ENCODE data around the gene ZNF354C.

The ZNF354C gene

DNA sequence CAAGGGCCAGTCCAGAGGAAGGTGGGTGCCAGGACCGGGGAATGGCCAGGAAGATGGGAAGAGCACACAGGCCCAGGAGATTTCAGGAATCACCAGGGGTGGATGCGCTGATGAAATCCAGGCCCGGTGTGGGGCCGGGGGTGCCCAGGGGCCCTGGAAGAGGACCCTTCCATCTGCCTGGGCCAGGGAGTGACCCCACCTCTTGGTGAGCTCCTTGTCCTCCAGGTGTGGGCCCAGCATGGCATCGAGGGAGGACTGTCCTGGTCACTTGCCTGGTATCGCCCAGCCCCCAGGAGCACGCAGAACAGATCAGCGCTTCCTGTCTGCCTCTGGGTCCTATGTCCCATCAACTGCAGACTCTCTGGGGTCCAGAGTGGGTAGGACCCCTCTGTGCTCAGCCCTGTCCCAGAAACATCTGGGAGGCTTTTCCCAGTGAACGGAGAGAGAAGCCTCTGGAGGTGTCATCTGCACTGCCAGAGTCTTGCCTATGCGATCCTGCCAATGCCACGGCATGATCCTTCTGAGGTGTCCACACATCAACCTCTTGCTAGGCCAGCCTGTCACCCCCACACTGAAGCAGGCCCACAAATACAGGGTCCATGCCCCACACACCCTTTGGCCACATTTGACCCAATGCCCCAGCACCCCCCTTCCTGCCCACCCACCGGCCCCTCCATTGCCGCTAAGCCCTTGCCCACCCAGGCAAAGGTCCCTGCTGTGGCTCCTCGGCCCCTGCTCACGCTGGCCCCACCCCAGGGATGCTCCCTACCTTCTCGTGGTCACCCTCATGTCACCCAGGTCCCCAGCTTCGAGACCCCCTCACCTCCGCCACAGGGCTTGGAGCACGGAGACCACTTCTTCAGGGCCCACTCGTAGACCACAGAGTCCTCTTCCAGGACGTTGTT is 67.2 kb downstream of the ZNF354C start:
- DNase-seq (ENCODE audit: low read depth) = no peak

DNA sequence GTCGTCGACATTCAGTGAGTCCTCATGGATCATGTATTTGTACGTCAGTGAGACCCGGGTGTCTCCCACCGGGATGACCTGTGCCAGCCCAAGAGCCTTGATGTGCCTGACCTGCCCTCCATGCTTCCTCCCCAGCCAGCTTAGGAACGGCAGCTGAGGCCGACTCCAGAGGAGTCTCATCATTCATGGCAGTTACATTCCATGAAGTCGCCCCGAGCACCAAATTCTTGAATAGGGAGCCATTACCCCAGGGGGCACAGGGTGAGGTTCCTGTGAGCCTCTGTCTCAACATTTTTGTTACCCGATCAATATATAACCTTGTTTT is 67.8 kb downstream of the ZNF354C start:
- no peak for DNase-seq (ENCODE audit: low read depth)

DNA sequence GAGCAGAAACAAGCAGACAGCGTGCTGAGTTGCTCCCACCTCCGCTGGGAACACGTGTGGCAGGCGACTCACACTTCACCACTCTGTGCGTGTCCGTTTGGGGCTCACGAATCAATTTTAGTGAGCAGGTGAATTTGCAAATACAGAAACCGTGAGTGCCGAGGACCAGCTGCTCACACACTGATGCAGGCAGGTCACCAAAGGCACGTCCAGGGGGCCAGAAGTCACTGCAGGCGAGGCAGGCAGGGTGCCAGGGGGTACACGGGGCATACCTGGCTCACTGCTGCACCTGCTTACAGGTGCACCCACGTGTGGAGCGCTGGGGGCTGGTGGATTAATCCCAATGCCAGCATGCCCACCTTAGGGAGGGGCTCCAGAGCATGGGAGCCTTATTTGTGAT is 68.8 kb downstream of the ZNF354C start:
- no peak for DNase-seq (ENCODE audit: low read depth)

DNA sequence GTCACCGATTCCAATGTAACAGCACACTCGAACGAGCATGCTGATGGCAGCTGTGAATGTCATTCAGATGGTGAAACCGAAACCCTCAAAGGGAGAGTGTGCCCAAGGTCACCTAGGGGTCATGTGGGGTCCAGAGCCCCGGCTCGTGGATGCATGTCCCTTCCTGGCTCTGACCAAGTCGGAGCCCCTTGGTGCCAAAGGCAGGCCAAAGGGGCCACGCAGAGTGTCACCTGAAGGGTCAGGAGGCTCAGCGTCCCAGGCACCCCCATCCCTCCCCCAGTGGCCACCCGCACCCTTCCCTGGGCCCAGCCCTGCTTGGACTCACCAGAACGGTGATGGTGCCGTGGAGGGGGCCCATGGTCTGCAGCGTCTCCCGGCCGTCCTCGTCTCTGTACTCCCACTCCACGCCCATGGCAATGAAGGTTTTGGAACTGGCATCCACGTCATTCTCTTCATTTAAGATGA is 69.5 kb downstream of the ZNF354C start:
- no peak for DNase-seq (ENCODE audit: low read depth)

DNA sequence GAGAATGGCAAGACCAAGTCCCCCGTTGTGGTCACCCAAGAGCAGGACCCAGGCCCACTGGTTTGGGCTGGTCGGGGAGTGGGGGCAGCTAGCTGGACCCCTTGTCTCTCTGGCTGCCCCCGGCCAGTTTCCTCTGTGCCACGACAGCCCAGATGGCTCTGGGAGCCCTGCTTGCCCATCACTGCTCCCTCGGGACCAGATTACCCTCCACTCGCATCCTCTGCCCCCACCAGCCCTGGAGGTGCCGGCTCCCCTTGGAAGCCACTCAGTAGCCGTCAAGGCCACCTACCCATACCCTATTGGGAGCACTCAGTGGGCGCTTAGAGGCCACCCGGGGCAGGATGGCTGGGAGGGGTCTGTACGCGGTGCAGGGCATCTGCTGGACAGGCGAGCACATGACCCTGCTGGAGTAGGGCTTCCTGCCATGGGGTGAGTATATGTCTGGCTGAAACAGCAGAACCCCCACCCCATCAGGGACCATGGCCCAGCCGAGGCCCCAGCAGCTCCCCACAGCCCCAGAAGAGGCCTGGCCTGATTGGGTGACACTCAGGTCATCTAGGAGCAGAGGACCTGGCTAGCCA is 70.0 kb downstream of the ZNF354C start:
- DNase-seq (ENCODE audit: low read depth) = no peak

DNA sequence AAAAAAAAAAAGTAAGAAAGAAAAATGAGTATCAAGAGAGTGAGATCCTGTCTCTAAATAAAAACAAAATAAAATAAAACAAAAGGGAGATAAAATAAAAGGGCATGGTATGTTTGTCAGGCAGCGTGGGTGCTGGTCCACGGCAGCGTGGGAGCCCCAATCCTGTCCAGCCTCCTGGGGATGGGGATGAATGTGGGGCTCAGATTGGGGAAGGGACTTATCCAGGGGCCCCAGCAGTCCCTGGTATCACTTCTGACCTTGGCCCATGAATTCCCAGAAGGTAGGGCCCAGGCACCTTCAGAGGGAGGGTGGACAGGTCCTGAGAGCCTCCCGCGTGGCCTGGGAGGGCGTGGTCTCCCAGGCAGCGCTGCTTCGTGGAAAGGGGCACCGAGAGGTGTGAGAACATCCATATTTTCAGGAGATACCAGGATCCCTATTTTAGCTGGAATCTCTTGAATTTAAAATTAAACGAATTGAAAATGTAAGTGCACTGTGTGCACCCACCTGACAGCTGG is 71.2 kb downstream of the ZNF354C start:
- no peak for DNase-seq (ENCODE audit: low read depth)

DNA sequence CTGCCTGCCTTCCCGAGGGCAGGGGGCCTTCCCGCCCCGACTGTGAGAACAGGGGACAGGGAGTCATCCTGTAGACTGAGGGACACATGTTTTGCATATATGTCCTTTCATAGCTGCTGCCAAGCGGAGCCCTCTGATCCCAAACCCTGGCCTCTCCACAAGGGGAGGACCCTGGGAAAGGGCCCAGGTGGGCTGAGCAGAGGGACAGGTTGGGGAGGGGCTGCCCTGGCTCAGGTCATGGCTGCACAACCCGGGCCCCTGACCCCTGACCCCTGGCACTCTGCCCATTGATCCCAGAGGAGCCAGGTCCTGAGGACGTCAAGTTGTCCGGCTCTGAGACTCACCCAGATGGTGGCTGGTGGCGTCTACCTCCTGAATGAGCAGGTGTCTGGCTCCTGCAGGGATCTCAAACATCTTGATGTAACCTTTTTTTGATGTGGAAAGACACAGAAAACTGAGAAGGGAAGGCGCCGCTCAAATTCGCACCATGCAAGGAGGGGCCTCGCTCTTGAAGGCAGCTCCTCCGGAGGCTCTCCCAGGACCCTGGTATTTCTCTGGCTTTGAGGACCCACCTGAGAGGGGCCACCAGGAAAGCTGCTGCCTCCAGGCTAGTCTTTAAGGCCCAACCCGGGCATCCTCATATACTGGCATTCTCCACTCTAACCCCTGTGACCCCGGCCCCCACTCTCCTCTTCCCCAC is 71.9 kb downstream of the ZNF354C start:
- no peak for DNase-seq (ENCODE audit: low read depth)

DNA sequence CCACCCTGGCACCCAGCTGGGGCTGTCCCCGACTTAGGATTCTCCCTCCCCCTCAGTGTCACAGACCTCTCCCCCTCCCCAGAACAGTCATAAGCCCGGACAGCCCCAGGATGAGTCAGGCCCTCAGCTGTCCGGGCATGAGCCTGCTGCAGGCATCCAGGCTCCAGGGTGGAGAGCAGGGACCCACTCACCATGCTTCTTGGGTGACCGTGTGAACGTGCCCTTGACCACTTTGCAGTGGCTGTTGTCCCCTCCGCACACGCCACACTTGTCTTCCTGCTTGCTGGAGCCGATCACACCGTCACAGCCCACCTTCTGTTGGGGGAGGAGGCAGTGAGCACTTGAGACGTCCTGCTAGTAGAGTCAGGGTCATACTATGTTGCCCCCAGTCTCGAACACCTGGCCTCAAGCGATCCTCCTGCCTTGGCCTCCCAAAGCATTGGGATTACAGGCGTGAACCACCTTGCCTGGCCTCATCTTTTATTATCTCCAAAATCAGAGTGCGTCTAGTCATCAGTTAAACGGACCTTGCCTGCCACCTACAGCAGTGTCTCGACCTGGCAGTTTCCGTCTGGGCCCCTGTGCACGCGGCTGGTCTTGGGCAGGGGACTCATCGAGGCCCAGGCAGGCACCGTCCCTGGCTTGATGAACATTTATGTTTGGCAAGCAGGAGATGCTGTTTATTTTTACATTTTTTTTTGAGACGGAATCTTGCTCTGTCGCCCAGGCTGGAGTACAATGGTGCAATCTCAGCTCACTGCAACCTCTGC is 72.6 kb downstream of the ZNF354C start:
- DNase-seq (ENCODE audit: low read depth) = no peak

Data from stimulated activated CD8-positive, alpha-beta memory T cell treated with anti-CD3 and anti-CD28 coated beads, Interleukin-12 subunit alpha, Interleukin-12 subunit beta, amount 100 ng/mL, for 1 hour (primary cell).